Ammon's horn (tissue), 1 donor: Measurements from ENCODE around the gene CCSER1.
"Not testable (repeated sequence)": the region's sequence is repeated elsewhere in the genome, so short reads cannot be mapped to it uniquely, and the experiment has no call there.

ENCODE experiments used
- DNase-seq: peaks from one replicate; pipeline ENCODE4 v3.0.0-alpha.2; 2016; ENCODE audit warnings: low spot score

Gene CCSER1

DNA sequence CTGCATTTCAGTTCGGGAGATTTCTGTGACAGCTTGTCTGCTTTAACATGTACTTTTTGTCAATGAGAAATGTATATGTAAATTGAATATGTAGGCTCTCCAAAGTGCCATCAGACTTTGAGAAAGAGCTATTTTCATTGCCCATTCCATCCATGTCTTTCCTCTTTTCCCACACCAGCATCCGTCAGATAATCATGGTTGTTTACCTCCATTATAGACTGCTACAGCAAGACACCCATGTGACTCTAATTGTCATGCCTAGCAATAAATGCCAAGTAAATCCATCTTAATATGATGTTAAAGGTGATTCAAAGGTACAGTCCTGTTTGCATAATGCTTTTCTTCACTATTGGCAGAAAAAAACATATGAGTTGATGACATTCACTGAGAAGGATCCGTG, 1157.3 kb downstream of the CCSER1 start:
- DNase-seq: no peak

DNA sequence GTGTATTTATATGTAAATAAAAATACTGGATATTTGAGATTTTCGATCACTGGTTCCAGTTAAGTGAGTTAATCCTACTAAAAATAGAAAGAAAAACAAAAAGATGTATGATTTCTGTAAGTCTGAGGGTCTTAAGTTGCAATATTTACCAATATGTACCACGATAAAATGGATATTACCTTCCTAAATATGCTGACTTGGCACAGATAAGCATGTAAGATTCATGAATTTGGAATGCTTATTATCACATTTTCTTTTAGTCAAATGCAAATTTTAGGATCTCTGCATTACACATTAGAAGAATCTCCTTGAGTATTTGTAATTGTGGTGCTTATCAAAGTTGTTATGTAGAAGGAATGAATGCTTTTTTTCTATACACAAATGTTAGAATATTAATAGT, 1158.3 kb downstream of the CCSER1 start:
- no peak for DNase-seq

DNA sequence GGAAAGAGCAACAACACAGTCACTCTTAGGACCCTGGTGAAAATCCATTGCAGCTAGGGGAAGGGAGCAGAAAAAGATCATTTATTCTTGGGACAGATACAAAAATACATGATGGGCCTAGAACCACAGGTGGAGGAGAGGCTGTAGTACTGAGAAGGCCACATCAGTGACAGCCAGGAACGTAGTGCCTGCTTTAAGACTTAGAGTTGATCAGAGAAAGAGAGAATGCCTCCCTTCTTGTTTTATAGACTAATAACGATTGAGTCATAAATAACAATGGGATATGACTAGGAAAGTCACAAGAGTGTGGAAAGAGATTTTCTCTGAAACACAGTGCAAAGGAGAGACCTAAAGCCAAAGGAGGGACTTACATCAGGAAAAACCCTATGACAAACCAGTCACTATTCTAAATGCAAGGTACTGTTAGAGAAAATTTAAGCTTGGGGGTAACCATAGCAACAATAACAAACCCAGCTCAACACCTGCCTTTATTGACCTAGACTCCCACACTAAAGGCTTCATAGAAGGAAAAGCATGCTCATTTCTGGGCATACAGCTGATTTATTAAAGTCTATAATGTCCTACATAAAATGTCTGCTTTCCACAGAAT, 1161.6 kb downstream of the CCSER1 start:
- DNase-seq: no peak

DNA sequence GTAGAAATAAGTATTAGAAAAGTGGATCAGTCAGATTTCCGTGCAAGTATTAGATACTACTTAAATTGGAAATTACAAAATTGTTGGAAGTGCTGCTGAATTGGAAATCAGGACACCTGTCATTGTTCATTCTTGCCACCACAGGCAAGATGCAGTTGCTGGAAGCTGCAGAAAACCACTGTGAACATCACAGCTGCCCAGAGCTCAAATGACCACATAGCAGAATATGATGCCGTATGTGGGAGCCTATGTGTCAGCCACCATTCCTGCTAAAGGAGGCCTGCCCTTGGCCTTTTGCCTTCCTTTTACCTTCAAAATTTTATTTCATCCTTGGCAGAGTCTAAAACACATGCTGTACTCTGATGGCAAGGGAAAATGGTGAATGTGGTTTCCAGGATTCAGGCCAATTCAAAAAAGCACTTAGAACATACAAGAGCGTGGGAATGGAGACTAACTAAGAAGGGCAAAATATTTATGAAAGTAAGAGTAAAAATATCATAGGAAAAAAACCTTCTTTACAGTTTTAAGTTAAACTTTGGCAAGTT, 1171.0 kb downstream of the CCSER1 start:
- DNase-seq: no peak

DNA sequence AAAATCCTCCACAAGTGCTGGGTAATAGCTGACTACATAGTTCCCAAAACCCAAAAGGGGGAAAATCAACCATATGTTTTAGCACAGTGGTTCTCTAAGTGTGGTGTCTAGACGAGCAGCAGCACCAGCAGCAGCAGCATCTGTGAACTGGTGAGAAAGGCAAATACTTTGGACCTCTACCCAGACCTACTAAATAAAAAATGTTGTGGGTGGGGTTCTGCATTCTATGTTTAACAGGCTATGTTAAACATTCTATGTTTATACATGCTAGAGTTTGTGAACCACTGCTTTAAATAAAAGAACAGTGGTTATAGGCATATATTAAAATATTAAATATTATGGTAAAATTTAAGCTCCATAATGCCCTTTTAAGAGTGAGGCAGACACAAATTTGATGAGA, 1171.6 kb downstream of the CCSER1 start:
- DNase-seq: no peak

DNA sequence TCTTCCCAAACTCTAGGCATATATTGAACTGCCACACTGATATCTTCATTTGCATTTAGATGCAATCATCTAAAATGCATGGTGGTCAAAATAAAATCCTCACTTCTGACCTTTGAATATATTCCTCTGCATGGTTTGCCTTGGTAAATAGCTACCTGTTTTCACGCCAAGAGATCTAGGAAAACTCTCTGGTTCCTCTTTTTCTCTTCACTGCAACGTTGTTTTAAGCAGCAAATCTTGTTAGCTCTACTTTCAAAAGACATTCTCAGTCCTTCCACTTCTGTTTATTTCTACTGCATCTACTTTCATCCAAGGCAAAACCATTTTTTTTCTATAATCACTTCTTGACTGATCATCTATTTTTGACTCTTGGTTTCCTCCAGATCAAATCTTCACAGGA, 1174.9 kb downstream of the CCSER1 start:
- no peak for DNase-seq

DNA sequence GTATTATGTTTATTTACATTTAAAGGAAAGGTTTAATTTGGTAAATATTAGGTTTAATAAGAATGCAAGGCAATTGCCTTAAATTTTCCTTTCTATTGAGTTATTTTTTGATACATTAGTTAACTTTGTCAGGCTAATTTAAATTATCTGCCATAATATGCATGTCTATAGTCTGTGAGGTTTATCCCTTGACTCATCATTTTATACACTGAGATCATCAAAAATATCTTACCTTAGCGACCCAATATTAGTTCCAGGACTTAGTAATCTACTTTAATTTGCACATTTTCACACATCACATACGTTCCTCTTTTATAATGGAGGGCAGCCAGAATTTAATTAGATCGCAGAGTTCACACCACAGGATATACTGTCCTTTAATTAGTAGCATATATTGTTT, 1177.1 kb downstream of the CCSER1 start:
- no peak for DNase-seq

DNA sequence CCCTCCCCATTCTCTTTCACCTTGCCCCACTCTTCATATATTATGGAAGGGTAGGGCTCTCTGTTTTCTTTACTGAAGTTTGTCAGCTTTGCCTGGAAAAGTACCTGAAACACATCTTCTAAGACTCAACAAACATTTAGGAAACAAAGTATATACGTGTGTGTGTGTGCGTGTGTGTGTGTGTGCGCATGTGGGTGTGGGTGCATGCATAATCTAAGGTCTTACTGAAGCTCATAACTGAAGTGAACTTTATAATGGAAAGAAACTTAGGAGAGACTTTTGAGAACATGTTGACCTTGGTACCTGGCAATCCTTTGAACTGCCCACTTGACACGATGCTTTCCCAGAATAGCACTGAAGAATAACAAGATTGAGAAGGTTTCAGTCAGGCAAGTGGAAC, 1190.2 kb downstream of the CCSER1 start:
- no peak for DNase-seq

DNA sequence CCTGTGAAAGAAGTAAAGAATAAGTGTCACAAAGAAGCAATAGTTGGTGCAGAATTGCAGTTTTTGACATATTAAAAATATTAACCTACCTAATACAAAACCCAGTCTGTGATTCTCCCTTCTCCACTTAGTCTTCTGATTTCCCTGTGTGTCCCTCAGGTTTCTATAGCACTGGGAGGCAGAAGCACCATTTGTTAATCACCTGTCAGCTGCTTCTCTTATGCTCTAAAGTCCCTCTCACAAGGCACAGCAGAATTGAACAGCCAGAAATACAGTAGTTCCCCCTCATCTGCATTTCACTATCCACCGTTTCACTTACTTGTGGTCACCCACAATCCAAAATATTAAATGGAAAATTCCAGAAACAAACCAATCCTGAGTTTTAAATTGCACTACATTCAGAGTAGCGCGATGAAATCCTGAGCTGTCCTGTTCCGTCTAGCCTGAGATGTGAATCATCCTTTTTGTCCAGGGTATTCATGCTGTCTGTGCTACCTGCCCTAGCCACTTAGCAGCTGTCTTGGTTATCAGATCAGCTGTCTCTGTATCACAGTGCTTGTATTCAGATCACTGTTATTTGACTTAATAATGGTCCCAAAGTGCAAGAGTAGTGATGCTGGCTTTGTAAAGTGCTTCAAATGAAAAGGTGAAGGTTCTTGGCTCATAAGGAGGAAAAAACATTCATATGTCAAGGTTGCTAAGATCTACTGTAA, 1192.5 kb downstream of the CCSER1 start:
- DNase-seq: no peak

DNA sequence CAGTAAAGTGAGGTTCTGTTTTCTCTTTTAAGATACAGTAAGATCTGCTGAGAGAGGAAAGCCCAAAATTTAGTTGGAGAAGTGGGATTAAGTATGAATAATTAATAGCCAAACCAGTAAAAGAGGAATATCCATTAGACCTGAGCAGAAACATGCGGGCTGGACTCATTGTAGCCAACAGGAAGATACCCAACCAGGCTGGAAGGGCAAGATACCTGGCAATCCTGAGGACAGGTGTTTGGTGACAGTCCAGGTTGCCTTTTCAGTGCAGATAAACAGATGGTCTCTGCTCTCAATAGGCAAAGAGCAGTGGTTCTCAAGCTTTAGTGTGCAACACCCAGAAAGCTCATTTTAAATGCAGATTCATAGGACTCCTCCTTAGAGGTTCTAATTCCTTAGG, 1195.8 kb downstream of the CCSER1 start:
- DNase-seq: no peak

DNA sequence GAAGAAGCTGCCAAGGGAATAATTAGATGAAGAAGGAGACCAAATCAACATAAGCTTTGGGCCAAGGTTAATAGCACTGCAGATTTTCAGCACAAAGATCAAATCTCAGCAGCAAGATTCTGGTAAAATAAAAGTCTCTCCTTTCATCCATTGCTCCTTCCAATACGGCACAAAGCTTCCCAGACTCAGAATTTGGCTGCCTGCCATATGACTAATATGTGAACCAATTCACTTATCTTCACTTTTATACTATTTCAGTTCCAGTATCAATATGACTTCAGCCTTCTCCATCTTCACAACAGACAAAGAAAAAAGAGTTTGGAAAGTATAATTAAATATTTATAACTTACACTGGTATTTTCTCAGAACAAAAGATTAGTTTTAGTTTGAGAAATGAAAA, 1198.3 kb downstream of the CCSER1 start:
- peak; percentile 6 for DNase-seq

DNA sequence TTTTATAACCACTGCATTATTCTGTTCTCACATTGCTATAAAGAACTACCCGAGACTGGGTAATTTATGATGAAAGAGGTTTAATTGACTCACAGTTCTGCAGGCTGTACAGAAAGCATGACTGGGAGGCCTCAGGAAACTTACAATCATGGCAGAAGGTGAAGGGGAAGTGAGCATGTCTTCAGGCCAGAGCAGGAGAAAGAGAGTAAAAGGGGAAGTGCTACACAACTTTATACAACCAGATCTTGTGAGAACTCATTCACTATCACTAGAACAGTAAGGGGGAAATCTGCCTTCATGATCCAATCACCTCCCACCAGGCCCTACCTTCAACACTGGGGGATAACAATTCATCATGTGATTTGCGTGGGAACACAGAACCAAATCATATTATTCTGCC, 1199.0 kb downstream of the CCSER1 start:
- not testable (repeated sequence) for DNase-seq

DNA sequence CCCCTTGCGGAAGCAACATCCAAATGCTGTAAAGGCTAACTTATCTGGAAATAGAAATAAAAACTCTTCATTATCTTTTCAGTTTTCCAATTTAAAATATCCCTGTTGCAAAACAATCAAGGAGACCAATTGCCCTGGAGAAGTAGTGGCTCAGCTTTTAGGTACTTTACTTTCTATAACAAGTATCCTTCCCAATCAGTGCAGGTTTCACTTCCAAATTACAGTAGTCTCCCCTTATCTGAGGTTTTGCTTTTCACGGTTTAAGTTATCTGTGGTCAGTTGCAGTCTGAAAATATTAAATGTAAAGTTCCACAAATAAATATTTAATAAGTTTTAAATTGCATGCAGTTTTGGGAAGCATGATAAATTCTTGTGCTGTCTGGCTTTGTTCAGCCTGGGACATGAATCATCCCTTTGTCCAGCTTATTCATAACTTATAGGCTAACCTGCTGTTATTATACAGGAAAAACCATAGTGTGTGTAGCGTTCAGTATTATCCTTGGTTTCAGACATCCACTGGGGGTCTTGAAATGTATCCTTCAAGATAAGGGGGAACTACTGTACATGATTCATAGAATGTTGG, 1203.5 kb downstream of the CCSER1 start:
- DNase-seq: no peak

DNA sequence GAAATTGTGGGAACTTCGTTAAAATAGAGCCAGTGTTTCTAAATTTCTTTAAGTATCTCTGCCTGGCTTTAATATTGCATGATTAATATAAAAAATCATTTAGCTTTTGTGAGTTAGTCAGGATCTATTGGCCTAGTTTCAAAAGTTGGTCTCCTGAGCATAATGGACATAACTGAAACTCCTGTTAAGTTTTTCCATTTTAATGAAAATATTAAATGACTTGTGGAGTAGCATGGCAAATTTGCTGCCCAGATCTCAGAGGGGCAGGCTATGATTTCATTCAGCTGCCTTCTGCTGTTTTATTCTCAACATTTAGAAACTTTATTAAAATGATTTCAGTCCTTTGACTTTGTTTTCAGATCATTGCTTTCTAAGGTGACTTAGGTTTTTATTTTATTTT, 1213.6 kb downstream of the CCSER1 start:
- DNase-seq: no peak

DNA sequence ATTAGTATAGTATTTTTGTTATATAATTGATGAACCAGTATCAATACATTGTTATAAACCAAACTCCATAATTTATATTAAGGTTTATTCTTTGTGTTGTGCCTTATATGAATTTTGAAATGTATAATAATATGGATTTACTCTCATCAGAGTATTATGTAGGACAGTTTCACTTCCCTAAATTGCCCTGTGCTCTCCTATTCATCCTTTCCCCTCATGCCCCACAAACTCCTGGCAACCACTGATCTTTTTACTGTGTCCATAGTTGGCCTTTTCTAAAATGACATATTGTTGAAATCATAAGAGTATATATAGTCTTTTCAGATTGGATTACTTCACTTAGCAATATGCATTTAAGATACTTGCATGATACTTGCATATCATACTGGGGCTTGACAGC, 1218.4 kb downstream of the CCSER1 start:
- DNase-seq: no peak

DNA sequence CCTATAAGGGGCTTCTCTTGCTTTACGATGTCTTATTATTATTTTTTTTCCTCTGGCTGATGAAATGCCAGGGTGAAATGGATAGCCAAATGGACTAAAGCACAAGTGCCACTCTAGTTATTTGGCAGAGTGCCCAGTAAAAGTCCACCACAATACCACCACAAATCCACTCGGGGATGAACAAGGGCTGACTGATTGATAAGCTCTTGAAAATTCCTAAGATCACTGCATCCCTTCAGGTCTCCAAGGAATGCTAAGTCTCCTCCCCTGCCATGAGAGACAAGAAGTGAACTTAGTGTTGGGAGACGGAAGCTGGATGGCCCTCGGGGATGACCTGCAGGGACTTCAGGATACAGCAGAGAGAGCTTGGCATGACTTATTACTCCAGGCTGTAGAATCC, 1229.3 kb downstream of the CCSER1 start:
- DNase-seq: not testable (repeated sequence)

DNA sequence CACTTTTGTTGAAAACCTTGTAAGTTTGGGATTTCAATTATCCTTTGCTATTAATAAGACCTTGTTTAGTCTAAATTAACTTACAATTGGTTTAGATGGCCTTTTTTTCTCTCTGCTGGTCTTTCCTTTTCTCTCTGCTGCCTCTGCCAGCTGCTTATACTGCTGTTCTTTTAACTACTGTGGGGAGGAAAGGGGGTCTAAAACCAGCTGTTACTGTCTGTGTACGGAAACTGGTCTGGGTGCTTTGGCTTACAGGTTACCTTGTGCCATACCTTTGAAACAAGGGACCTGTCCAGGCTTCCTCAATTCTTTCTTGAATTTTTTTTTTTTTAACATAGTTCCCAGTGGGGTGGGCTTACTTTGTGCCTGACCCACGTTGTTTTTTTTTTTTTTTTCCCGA, 1230.8 kb downstream of the CCSER1 start:
- not testable (repeated sequence) for DNase-seq

DNA sequence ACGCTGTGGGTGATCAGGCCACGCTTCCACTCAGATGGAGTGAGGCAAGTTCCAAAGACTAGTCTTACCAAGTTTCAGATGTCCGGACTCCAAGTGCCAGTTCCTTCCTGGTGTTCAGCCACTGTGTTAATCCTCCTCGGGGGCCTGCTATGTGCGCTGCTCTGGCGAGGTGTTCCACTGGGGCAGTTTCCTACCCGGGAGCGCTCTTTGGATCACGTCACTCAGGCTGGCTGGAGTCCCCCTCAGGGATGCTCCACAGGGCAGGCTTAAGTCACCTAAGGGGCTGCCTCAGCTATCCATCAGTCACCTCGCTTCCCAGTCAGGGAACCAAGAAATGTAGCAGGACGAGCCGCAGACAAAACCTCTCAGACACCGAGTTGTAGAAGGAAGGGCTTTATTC, 1231.4 kb downstream of the CCSER1 start:
- DNase-seq: not testable (repeated sequence)

DNA sequence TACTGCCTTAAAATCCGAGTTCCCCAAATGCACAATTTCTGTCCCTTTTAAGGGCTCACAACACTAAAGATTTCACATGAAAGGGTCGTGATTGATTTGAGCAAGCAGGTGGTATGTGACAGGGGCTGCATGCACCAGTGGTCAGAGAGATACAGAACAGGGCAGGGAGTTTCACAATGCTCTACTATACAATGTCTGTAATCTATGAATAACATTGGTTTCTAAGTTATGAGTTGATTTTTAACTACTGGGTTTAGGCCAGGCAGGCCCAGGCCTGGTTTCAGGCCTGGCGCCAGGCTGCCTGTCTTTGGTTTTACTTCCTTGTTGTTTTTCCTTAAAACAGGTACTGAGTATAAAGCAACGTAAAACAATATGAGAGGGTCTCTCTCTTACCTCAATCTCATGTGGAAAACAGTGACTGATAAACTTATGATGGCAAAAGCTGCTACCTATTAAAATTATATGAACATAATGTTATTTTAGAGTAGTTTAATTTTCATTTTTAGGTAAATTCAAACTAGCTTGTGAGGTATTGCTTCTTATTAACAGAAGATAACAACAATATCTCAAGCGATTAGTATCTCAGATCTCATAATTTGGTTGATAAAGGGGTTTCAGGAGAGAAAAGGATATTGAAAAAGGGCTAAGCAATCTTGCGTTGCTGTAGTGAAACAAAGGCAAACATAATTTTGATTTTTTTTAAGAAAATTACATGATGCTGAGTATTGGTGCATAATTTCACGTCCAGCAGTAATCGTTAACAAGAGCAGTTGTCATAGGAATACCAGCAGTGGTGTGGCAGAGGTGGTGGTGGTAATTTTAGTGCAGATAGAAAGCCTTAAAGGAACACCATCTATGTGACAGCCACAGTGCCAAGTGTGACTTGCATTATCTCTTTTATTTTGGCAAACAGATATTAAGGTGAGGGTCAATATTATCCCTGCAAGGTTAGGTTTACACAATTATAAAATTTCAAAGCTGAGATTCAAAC, 1232.1 kb downstream of the CCSER1 start:
- no peak for DNase-seq

DNA sequence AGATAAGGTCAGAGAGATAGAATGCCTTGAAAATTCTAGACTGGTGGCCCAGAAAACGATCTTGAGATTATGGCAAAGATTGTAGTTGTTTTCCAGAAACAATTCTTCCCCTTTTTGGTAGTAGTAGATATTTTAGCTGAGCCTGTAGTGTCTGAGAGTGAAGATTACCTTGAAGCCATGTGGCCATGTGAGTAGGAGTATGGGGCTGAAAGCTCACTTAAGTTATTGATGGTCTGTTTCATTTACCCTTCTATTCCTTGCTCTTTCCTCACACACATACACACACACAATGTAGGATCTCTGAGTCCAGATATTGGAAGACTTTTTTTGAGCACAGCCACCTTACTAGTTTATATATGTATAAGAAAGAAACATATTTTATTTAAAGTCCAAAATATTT, 1234.9 kb downstream of the CCSER1 start:
- no peak for DNase-seq

DNA sequence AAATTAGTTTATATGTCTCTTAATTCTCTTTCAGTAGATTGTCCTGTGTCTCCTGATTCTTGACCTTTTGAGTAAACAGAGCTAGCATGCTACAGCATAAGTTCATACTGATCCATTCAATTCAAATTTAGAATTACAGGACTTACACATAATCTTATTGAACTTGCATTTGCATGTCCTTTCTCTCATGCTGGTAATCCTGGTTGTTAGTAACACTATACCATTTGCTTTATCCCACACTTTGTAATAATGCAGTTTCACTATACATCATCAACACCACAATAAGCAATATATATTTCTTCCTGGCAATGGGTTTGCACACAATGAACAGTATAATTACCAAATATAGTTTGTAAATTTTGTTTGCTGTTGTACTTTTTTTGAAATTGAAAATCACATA, 1239.4 kb downstream of the CCSER1 start:
- no peak for DNase-seq

DNA sequence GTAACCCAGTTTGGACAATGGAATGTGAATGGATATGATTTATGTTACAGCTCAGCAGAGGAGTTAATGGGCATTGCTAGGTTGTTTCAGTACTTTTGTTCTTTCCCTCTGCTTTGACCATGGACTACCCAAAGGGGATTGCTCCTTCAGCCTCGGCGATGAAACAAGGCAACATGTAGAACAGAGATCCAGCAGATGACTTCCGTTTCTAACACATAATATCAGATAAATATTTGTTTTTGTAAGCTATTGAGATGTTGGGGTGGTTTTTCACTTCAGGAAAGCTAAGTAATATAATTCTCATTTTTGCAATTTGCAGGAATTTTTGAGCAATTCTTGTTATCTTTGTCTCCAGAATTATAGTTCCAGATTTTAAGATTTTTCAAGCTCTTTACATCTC, 1241.9 kb downstream of the CCSER1 start:
- DNase-seq: no peak
